WI38 (cell line): ENCODE data around the gene SOCS6.
"Not testable (repeated sequence)": the region's sequence is repeated elsewhere in the genome, so short reads cannot be mapped to it uniquely, and the experiment has no call there.

ENCODE experiments used
- H3K4me3 ChIP-seq: 2 replicates; pipeline ENCODE4 v1.5.1; 2011; ENCODE audit warnings: low read depth, mild to moderate bottlenecking, control low read depth, low read length
- CTCF ChIP-seq: IDR thresholded peaks from 2 replicates; pipeline ENCODE4 v1.5.1; 2012; ENCODE audit warnings: low read depth, mild to moderate bottlenecking, control low read depth, low read length

SOCS6 gene

GRCh38 chr18:70365361-70365760, 76.5 kb downstream of the SOCS6 start:
- H3K4me3 ChIP-seq, result no peak overlapping the region
- TF ChIP-seq CTCF, result no peak

- TF ChIP-seq CTCF, result no peak
- H3K4me3 ChIP-seq, result no peak overlapping the region
Observed at GRCh38 chr18:70366174-70366573, 77.3 kb downstream of the SOCS6 start.

GRCh38 chr18:70366670-70367069, 77.8 kb downstream of the SOCS6 start:
- no peak for TF ChIP-seq CTCF
- no peak overlapping the region for H3K4me3 ChIP-seq

- H3K4me3 ChIP-seq, result not testable (repeated sequence)
Observed at GRCh38 chr18:70367344-70367743, 78.5 kb downstream of the SOCS6 start.

GRCh38 chr18:70368903-70369302, 80.1 kb downstream of the SOCS6 start:
- no peak overlapping the region for H3K4me3 ChIP-seq
- TF ChIP-seq CTCF, result no peak

GRCh38 chr18:70370762-70371733, 82.2 kb downstream of the SOCS6 start:
- TF ChIP-seq CTCF, result no peak

GRCh38 chr18:70371908-70372307, 83.1 kb downstream of the SOCS6 start:
- no peak for TF ChIP-seq CTCF
- no peak overlapping the region for H3K4me3 ChIP-seq

More at GRCh38 chr18:70370762-70371733, 82.2 kb downstream of the SOCS6 start:
- no peak overlapping the region for H3K4me3 ChIP-seq
